ENCODE measurements around the gene TNS1.

TNS1 gene

DNA sequence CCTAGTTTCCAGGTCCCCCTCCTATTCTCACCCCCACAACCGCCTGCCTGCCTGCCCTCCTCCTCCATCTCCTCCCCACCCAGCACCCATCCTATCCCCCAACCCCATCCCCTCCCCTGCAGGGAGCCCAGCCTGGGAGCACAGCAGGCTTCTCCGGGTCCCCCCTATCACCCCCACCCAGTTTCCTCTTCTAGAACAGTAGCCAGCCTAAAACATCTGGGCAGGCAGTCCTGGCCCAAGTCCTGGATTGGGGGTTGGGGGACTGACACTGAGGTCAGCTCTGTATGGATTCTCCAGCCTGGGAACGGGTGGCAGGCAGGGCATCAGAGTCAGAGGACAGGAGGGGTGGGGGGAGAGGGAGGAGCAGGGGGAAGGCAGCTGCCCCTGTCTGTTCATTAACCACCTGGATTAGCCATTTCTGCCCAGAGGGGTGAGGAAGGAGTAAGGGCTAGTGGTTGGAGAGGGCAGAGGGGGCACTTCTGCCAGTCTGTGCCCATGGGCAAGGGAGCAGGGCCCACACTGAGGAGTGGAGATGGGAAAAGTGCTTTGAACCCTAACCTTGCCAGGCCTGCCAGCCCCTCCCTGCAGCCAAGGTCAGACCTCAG is 60.0 kb downstream of the TNS1 start:
- no peak for DNase-seq (ENCODE audit: low spot score)

- no peak for DNase-seq (ENCODE audit: low spot score)
These were observed 60.7 kb downstream of the TNS1 start for GRCh38 chr2:217941886-217942728.

DNA sequence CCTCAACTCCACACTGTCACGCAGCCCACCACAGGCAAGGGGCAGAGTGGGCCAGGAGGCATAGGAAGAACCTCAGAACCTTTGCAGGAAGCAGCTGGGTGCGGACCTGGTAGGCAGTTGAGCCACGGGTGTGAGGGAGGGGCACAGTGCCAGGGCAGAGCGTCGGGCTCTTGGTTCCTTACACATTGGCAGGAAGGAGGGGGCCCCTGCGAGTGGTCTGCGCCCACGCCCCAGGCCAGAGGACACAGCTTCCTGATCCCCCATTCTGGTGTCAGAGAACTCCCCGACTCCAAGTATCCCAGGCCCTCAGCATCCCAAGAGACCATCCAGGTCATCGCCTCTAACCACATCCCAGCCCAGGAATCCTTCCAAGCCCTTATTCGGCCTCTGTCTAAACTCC is 61.5 kb downstream of the TNS1 start:
- no peak for DNase-seq (ENCODE audit: low spot score)

GRCh38 chr2:217940261-217941220 is 62.3 kb downstream of the TNS1 start:
- no peak for DNase-seq (ENCODE audit: low spot score)

DNA sequence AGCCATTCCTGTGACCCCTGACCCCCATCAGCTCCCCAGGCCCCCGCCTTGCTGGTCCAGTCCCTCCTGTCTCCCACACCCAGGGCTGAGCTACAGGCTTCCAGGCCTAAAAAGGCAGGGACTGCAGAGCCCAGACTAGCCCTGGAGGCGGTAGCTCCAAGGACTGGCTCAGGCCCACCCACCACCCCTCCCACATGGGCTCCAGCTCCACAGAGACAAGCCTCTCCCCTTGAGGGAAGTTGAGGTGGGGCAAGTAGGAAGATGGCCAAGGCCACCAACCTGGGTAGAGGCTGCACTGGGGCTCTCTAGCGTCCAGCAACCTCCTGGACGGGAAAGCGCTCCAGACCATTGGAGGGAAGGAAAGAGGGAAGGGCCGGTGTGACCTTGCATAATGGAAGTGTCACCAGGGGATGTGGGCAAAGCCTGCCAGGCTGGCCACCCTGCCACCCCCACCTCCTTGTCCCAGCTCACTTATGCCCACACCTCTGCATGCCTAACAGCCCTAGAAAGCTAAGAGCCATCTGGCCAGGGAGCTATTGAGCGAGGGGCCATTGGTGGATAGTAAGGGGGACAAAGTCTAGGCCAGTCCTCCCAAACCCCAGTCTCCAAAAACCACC is 63.1 kb downstream of the TNS1 start:
- no peak for DNase-seq (ENCODE audit: low spot score)

DNA sequence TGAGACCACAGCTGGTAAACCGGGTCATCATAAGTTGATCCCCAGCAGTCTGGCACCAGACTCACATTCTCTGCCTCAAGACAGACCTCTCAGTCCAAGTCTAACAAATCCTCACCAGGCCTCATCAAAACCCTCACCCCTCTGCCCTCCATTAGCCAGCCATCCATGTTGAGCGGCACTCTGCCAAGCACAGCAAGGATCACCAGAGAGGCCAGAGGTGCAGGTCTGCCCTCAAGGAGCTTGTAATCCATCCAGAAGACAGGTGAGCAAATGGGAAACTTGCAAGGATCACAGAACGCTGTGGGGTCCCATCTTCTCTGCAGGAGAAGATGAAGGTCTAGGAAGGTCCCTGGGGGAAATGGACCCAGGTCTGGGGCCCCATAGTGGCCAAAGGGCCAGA is 63.6 kb downstream of the TNS1 start:
- DNase-seq (ENCODE audit: low spot score) = no peak

DNA sequence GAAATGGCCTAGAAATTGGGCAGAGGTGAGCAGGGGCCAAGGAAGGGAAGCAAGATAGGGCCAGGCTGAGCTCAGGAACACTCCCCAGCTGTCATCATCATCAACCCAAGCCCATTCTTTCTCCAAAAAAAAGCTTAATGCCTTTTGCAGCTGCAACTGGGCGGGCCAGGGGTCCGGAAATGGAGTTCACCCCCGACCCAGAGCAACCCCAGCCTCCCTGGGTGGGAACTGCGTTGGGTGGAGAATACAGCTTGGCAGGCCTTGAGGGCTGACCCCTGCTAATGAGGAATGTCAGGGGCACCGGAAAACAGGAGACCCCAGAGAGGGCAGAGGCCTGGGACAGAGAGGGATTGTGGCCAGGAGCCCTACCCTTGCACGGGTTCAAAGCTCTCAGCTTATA is 64.8 kb downstream of the TNS1 start:
- no peak for DNase-seq (ENCODE audit: low spot score)

GRCh38 chr2:217937446-217937845 is 65.3 kb downstream of the TNS1 start:
- DNase-seq (ENCODE audit: low spot score) = peak; percentile 46

DNA sequence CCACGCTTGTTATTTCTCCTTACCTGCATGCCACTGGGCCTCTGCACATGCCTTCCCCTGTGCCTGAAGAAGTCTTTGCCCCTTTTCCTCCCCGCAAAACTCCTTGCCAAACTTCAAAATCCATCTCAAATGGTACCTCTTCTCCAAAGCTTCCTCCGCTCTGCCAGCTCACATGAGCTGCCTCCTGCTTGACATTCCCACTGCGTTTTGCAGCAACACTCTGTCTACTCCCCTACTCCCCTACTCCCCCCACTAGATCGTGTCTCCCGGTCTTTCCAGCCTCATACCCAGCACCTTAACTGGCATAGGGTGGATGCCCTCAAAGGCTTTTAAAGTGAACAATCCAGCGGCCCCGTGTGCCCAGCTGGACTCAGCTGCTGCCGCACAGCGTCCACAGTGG is 65.8 kb downstream of the TNS1 start:
- DNase-seq (ENCODE audit: low spot score) = no peak

DNA sequence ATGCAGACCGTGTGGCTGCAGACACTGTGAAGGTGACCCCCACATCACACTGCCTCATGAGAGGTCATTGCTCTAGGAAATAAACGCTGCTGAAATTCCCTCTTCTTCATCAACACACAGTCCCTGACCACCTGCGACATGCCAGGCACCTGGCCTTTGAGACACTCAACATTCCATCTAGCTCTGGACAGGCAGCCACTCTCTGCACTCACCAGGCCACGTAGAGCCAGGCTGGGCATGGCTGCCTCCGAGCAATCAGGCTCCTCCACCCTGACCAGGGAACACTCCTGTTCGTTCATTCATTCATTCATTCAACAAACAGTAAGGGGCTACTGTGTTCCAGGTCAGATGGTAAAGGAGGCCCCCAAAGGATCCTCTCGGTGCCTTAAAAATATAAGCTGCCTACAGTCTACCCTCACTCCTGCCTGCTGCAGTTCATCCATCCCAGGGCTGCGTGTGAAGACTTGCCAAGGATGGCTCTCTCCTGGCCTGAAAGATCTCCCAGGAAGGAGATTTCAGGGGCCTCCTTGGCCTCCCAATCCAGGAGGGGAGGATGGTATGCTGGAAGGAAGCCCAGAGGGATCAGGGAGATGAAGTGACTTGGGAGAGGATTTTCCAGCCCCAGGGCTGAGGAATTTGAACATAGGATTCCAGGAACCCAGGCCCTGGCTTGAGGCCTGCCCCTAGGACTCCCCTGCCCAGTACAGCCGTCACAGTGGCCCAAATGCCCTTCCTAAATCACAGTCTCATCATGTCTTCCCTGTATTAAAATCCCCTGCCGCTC is 66.7 kb downstream of the TNS1 start:
- no peak for DNase-seq (ENCODE audit: low spot score)

- no peak for DNase-seq (ENCODE audit: low spot score)
These were observed 67.4 kb downstream of the TNS1 start for GRCh38 chr2:217935235-217935879.

GRCh38 chr2:217934321-217935131 is 68.3 kb downstream of the TNS1 start:
- peak; percentile 100 for DNase-seq (ENCODE audit: low spot score)

DNA sequence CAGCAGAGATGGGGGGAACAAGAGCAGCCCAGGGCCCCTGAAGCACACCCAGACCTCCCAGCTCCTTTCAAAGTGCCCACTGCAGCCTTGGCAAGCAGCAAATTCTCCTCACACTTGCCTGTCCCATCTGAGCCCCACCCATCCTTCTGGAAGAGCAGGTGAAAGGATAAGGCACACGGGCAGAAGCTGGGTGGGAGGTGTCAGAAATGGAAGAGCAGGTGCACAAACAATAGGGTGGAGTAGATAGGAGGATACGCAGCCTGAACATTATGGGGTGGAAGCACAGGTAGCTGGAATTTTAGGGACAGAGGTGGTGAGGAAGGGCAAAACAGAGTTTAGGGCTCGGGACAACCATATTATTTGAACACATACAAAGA is 69.2 kb downstream of the TNS1 start:
- no peak for DNase-seq (ENCODE audit: low spot score)

GRCh38 chr2:217932803-217933616 is 69.8 kb downstream of the TNS1 start:
- peak; percentile 92 for DNase-seq (ENCODE audit: low spot score)

DNA sequence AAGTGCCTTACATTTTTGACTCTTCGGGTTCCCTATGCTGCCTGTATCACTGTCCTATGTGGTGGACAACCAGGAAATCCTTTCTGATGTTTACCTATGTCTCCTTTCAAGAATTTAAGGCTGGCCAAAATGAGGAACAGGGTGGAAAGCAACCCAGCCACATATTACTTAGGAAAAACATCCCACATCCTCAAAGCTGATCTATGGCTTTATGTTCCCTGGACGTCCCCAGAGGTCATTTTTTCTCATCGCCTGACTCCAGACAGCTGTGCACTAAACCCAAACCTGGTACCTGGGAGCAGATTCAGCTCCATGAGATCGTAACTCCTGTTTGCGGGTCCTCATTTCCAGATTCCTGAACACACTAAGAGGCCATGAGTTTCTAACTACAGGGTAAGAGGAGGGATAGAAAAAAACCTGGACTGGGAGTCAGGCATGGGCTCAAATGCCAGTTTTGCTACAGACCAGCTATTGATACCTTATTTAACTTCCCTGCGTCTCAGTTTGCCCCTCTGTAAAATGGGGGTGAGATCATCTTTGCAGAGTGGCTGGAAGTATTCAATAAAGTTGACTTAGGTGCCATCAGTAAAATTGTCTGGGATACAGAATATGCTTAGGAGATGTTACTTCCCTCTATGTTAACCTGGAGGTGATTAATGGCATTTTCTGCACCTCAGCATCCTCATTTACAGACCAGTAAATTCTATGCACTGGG is 70.8 kb downstream of the TNS1 start:
- DNase-seq (ENCODE audit: low spot score) = no peak

- DNase-seq (ENCODE audit: low spot score) = no peak
These were observed 71.8 kb downstream of the TNS1 start for GRCh38 chr2:217930761-217931563.
